ENCODE measurements around the gene APCDD1. TPM values are rescaled to one million over a fixed set of nuclear protein-coding genes. Genes with fewer than 3 reads are reported as not detected.
"Not testable (repeated sequence)": the region's sequence is repeated elsewhere in the genome, so short reads cannot be mapped to it uniquely, and the experiment has no call there.

APCDD1 gene
- total RNA-seq, 4 donors from 2014 or later = 5.4 to 18.2 (median 17.0) TPM

DNA sequence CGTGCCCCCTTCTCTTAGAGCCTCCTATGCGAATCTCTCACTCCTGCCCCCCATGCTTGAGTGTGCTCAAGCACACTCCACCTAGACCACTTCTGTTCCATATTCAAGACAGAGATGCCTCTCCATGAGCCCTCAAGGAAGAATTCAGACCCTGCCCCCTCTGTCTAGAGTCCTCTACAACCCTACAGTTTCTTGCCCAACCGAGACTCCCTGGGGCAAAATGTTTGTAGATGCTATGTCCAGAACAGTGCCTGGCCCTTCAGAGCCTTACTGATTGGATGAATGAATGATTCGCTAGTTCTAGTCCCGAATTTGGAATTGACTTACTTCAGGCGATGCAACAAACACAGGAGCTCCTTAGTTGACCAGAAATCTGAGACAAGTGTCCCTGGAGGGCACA lies 8.7 kb downstream of the APCDD1 start:
- DNase-seq = no peak
- Histone ChIP-seq H3K9me3 (no peaks in the 10 kb centered on the region), H3K36me3 (no peaks in the 10 kb centered on the region), H3K4me3 (no peak overlapping the region), H3K27me3 (no peaks in the 10 kb centered on the region), H3K4me1 (no peaks in the 10 kb centered on the region), H3K27ac (no peak overlapping the region)
- TF ChIP-seq, protein P1, sequence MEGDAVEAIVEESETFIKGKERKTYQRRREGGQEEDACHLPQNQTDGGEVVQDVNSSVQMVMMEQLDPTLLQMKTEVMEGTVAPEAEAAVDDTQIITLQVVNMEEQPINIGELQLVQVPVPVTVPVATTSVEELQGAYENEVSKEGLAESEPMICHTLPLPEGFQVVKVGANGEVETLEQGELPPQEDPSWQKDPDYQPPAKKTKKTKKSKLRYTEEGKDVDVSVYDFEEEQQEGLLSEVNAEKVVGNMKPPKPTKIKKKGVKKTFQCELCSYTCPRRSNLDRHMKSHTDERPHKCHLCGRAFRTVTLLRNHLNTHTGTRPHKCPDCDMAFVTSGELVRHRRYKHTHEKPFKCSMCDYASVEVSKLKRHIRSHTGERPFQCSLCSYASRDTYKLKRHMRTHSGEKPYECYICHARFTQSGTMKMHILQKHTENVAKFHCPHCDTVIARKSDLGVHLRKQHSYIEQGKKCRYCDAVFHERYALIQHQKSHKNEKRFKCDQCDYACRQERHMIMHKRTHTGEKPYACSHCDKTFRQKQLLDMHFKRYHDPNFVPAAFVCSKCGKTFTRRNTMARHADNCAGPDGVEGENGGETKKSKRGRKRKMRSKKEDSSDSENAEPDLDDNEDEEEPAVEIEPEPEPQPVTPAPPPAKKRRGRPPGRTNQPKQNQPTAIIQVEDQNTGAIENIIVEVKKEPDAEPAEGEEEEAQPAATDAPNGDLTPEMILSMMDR (IDR thresholded peaks at IDR 0.05) = no peak
- no peak for TF ChIP-seq POLR2A (IDR thresholded peaks at IDR 0.05)

GRCh38 chr18:10463741-10464140 lies 9.3 kb downstream of the APCDD1 start:
- Histone ChIP-seq H3K9me3 (no peaks in the 10 kb centered on the region), H3K36me3 (no peaks in the 10 kb centered on the region)
- TF ChIP-seq, protein P1 (IDR thresholded peaks at IDR 0.05) = no peak
- TF ChIP-seq POLR2A (IDR thresholded peaks at IDR 0.05) = no peak

GRCh38 chr18:10464161-10464648 lies 9.8 kb downstream of the APCDD1 start:
- not testable (repeated sequence) for H3K9me3 ChIP-seq, H3K4me1 ChIP-seq, H3K4me3 ChIP-seq, H3K36me3 ChIP-seq, H3K27me3 ChIP-seq, H3K27ac ChIP-seq, DNase-seq

More at GRCh38 chr18:10463741-10464140, 9.3 kb downstream of the APCDD1 start:
- Histone ChIP-seq H3K27me3 (no peaks in the 10 kb centered on the region), H3K27ac (no peak overlapping the region), H3K4me1 (no peaks in the 10 kb centered on the region), H3K4me3 (no peak overlapping the region)
- no peak for DNase-seq

DNA sequence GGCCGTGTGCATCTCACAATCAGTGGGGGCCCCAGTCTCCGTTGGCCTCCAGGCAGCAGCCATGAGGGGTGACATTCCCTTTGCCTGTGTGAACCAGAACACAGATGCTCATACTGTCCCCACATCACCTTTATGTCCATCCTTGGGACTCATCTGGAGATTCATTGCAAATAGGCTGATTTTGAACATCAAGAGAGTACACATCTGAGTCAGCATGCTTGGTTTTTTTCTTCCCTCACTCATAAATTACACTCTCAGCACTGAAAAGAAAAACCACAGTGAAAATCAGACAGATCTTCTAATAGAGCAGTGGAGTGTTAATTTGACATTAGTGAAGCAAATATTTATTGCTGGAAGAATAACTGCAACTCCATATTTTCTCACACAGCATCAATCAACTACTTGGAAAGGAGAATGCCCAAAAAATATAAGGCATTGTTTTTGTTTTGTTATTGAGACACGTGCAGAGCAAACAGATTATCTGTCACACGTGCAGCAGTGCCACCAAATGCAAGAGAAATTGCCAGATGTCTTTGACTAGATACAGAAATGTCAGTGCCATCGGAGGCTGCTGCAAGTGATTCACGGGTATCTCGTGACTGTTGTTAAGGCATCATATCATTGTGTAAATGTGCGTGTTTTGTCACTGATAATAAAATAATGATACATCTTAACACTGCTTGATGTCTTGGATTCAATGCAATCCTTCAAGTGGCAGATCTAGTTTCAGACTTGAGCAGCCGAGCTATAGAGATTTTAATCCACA lies 10.9 kb downstream of the APCDD1 start:
- H3K4me3 ChIP-seq = no peak overlapping the region
- no peaks in the 10 kb centered on the region for H3K9me3 ChIP-seq
- H3K27me3 ChIP-seq = no peaks in the 10 kb centered on the region
- no peaks in the 10 kb centered on the region for H3K36me3 ChIP-seq
- TF ChIP-seq, protein P1 (IDR thresholded peaks at IDR 0.05) = no peak
- TF ChIP-seq POLR2A (IDR thresholded peaks at IDR 0.05) = no peak
- no peak overlapping the region for H3K27ac ChIP-seq
- no peaks in the 10 kb centered on the region for H3K4me1 ChIP-seq
- no peak for DNase-seq

GRCh38 chr18:10470429-10470828 lies 16.0 kb downstream of the APCDD1 start:
- no peak for DNase-seq
- H3K36me3 ChIP-seq = no peaks in the 10 kb centered on the region
- H3K9me3 ChIP-seq = no peaks in the 10 kb centered on the region
- H3K4me3 ChIP-seq = no peak overlapping the region
- H3K27ac ChIP-seq = no peak overlapping the region
- H3K27me3 ChIP-seq = no peaks in the 10 kb centered on the region
- no peak for TF ChIP-seq POLR2A (IDR thresholded peaks at IDR 0.05)
- TF ChIP-seq, protein P1 (IDR thresholded peaks at IDR 0.05) = no peak
- no peaks in the 10 kb centered on the region for H3K4me1 ChIP-seq

DNA sequence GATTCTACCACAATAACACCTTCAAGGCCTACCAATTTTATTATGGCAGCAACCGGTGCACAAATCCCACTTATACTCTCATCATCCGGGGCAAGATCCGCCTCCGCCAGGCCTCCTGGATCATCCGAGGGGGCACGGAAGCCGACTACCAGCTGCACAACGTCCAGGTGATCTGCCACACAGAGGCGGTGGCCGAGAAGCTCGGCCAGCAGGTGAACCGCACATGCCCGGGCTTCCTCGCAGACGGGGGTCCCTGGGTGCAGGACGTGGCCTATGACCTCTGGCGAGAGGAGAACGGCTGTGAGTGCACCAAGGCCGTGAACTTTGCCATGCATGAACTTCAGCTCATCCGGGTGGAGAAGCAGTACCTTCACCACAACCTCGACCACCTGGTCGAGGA lies 17.1 kb downstream of the APCDD1 start:
- Histone ChIP-seq H3K36me3 (no peaks in the 10 kb centered on the region), H3K4me1 (peaks cover 0 to 7% (median 0%) of the 10 kb centered on the region in 4 donors), H3K4me3 (no peak overlapping the region), H3K27ac (no peak overlapping the region), H3K27me3 (no peaks in the 10 kb centered on the region), H3K9me3 (no peaks in the 10 kb centered on the region)
- no peak for DNase-seq
- TF ChIP-seq, protein P1 (IDR thresholded peaks at IDR 0.05) = no peak
- TF ChIP-seq POLR2A (IDR thresholded peaks at IDR 0.05) = no peak
